Anterior cingulate cortex (tissue), 58 donors: Measurements from ENCODE around the gene ANK2.

Experiments used
- DNase-seq, 58 donors: peaks; one replicate each; lab custom pipeline; 2025; lab: John Stamatoyannopoulos, UW

Gene ANK2

GRCh38 chr4:113086172-113086695 lies 36.8 kb downstream of the ANK2 start:
- DNase-seq = no peak

- DNase-seq = no peak
Observed at GRCh38 chr4:113088050-113088449, 38.6 kb downstream of the ANK2 start.

GRCh38 chr4:113090954-113091353 lies 41.5 kb downstream of the ANK2 start:
- no peak for DNase-seq

GRCh38 chr4:113094331-113094730 lies 44.9 kb downstream of the ANK2 start:
- DNase-seq = no peak

- DNase-seq = no peak
Observed at GRCh38 chr4:113094802-113095201, 45.3 kb downstream of the ANK2 start.

- DNase-seq = no peak
Observed at GRCh38 chr4:113101669-113102068, 52.2 kb downstream of the ANK2 start.

- DNase-seq = no peak
Observed at GRCh38 chr4:113103556-113103955, 54.1 kb downstream of the ANK2 start.

- DNase-seq = peak in 2 of 58 donors; percentile 13 to 26
Observed at GRCh38 chr4:113106108-113106507, 56.7 kb downstream of the ANK2 start.

GRCh38 chr4:113109106-113109718 lies 59.8 kb downstream of the ANK2 start:
- no peak for DNase-seq

- DNase-seq = no peak
Observed at GRCh38 chr4:113112338-113112978, 63.0 kb downstream of the ANK2 start.

- DNase-seq = no peak
Observed at GRCh38 chr4:113113151-113113550, 63.7 kb downstream of the ANK2 start.

- peak in 3 of 58 donors; percentile 1 to 28 (median 25) for DNase-seq
Observed at GRCh38 chr4:113114884-113115283, 65.4 kb downstream of the ANK2 start.

- DNase-seq = peak in 51 of 58 donors; percentile 4 to 88 (median 40)
Observed at GRCh38 chr4:113116414-113117357, 67.2 kb downstream of the ANK2 start.

GRCh38 chr4:113117358-113117702 lies 67.9 kb downstream of the ANK2 start:
- DNase-seq = no peak

- no peak for DNase-seq
Observed at GRCh38 chr4:113122066-113122465, 72.6 kb downstream of the ANK2 start.

GRCh38 chr4:113125418-113125817 lies 76.0 kb downstream of the ANK2 start:
- DNase-seq = no peak

GRCh38 chr4:113131136-113131535 lies 81.7 kb downstream of the ANK2 start:
- DNase-seq = no peak

GRCh38 chr4:113131621-113132020 lies 82.2 kb downstream of the ANK2 start:
- DNase-seq = no peak

- peak in 3 of 58 donors; percentile 11 to 16 (median 15) for DNase-seq
Observed at GRCh38 chr4:113141901-113142346, 92.5 kb downstream of the ANK2 start.

GRCh38 chr4:113142351-113142750 lies 92.9 kb downstream of the ANK2 start:
- no peak for DNase-seq

- no peak for DNase-seq
Observed at GRCh38 chr4:113144091-113144490, 94.6 kb downstream of the ANK2 start.
